ENCODE measurements around the gene CYFIP2. TPM values are rescaled to one million over a fixed set of nuclear protein-coding genes. Genes with fewer than 3 reads are reported as not detected.

Gene CYFIP2
- total RNA-seq, 1 experiment from 2014 or later: 45.1 TPM

- Histone ChIP-seq H3K36me3 (ENCODE audit: control insufficient read depth in 1 of 2, insufficient read depth in 2 of 2, low read length in 2 of 2) (no peaks in the 10 kb centered on the region; a peak in 1 of 4 replicates), H2AFZ (ENCODE audit: low read depth, low read length, poor library complexity, severe bottlenecking) (no peak overlapping the region), H3K4me3 (replicated peaks in 1 of 2; ENCODE audit: low read depth in 1 of 2, low read length in 2 of 2) (no peak overlapping the region), H3K27ac (ENCODE audit: low read depth, low read length) (no peak overlapping the region), H3K9me2 (ENCODE audit: insufficient read depth) (no peaks in the 10 kb centered on the region), H3K9me3 (ENCODE audit: control insufficient read depth in 1 of 2, insufficient read depth in 1 of 2, low read depth in 1 of 2, low read length in 2 of 2) (no peaks in the 10 kb centered on the region), H3K79me2 (ENCODE audit: insufficient read depth, low read length) (no peaks in the 10 kb centered on the region), H3K4me2 (ENCODE audit: low read length) (no peak overlapping the region), H3K9ac (ENCODE audit: low read length) (no peak overlapping the region), H4K20me1 (ENCODE audit: insufficient read depth) (no peaks in the 10 kb centered on the region), H3K4me1 (ENCODE audit: control insufficient read depth in 1 of 2, insufficient read depth in 2 of 2, low read length in 2 of 2) (no peaks in the 10 kb centered on the region), H3K27me3 (ENCODE audit: insufficient read depth, low read length) (no peaks in the 10 kb centered on the region)
- POLR2A ChIA-PET: no interaction called here
- intact Hi-C loops (cut with micrococcal nuclease): no loop called here
- no peak for TF ChIP-seq CBX3 (IDR thresholded peaks at IDR 0.05; ENCODE audit: low read depth)
- no peak for TF ChIP-seq ATF3 (IDR thresholded peaks at IDR 0.05)
- no peak for TF ChIP-seq SIN3A (IDR thresholded peaks at IDR 0.05; ENCODE audit: low read depth)
- no peak for TF ChIP-seq EGR1 (IDR thresholded peaks at IDR 0.05; ENCODE audit: low read depth)
- TF ChIP-seq CEBPB (IDR thresholded peaks at IDR 0.05; ENCODE audit: low read depth): no peak
- no peak for TF ChIP-seq POLR2AphosphoS5 (IDR thresholded peaks at IDR 0.05; ENCODE audit: low read depth, low read length)
- TF ChIP-seq EZH2phosphoT487 (IDR thresholded peaks at IDR 0.05; ENCODE audit: borderline replicate concordance): no peak
- TF ChIP-seq ELF1 (IDR thresholded peaks at IDR 0.05; ENCODE audit: borderline replicate concordance, low read depth): no peak
- TF ChIP-seq CTCF (IDR thresholded peaks at IDR 0.05 in 2 of 3, conservative IDR thresholded peaks at IDR 0.05 in 1 of 3; ENCODE audit: borderline replicate concordance in 1 of 3, insufficient read depth in 1 of 3, low read depth in 2 of 3, low read length in 2 of 3): no peak
- TF ChIP-seq JUND (IDR thresholded peaks at IDR 0.05): no peak
- no peak for TF ChIP-seq SRF (IDR thresholded peaks at IDR 0.05; ENCODE audit: low read depth)
- TF ChIP-seq ZNF274 (IDR thresholded peaks at IDR 0.05; ENCODE audit: low read depth, low read length): no peak
- TF ChIP-seq EZH2 (IDR thresholded peaks at IDR 0.05): no peak
- TF ChIP-seq TCF7L2 (IDR thresholded peaks at IDR 0.05; ENCODE audit: borderline replicate concordance, extremely low read depth, insufficient read depth, insufficient read length): no peak
- no peak for TF ChIP-seq REST (IDR thresholded peaks at IDR 0.05; ENCODE audit: low read depth)
- no peak for TF ChIP-seq SP1 (IDR thresholded peaks at IDR 0.05; ENCODE audit: low read depth)
- TF ChIP-seq MAX (IDR thresholded peaks at IDR 0.05): no peak
- no peak for TF ChIP-seq POLR2A (IDR thresholded peaks at IDR 0.05; ENCODE audit: borderline replicate concordance, extremely low read depth, insufficient read depth, insufficient read length)
- no peak for DNase-seq (ENCODE audit: low read depth, low spot score)
- no peak for ATAC-seq
- BruUV-seq (replicated peaks): no TSS peak
- CTCF ChIA-PET: no interaction called here
- RAD21 ChIA-PET (ENCODE audit: low non-redundant PET in 1 of 2, low total read pairs in 2 of 2, uncharacterized antibody in 2 of 2, unreplicated experiment in 2 of 2): no interaction called here
These were observed 92.9 kb downstream of the CYFIP2 start for GRCh38 chr5:157358871-157359270.

Data from HCT116 (cell line).